AG04450 (cell line): ENCODE measurements around the gene PHRF1. TPM values are rescaled to one million over a fixed set of nuclear protein-coding genes. Genes with fewer than 3 reads are reported as not detected.

Experiments
- CTCF ChIA-PET: fragments of 300-600, 350-600 bp; formaldehyde crosslinking; extraction: SDS; loops from one replicate; lab custom pipeline; 2022; ENCODE audit warnings: antibody characterized with exemption, inconsistent platforms; lab: Charles Lee
- POLR2A ChIA-PET: fragments of 350-600 bp; formaldehyde crosslinking; extraction: SDS; loops from one replicate; lab custom pipeline; 2021; ENCODE audit warnings: antibody characterized with exemption, inconsistent platforms; lab: Yijun Ruan, JAX
- DNase-seq: peaks from one replicate; pipeline ENCODE4 v3.0.0-alpha.2; 2011; ENCODE audit warnings: low read depth, low spot score
- H3K27ac ChIP-seq: one replicate; pipeline ENCODE4 v1.5.1; 2012; ENCODE audit warnings: low read depth, low read length, control low read depth
- H3K27me3 ChIP-seq: one replicate; pipeline ENCODE4 v1.6.0; 2012; ENCODE audit warnings: low read length; ENCODE audit not compliant: control insufficient read depth, insufficient read depth
- H3K4me3 ChIP-seq: 2 replicates; pipeline ENCODE4 v1.5.1; 2011; ENCODE audit warnings: mild to moderate bottlenecking, low read depth, low read length, control low read depth
- H3K9me3 ChIP-seq: 2 replicates; pipeline ENCODE4 v1.5.1; 2012; ENCODE audit warnings: low read length; ENCODE audit not compliant: control insufficient read depth, insufficient read depth
- polyA plus RNA-seq: library from polyadenylated mRNA; depleted of rRNA; stranded (reverse); fragments of >200 nt; gene quantifications from 2 replicates; pipeline ENCODE4 v1.2.3, GENCODE V29; 2011
- TF ChIP-seq, protein P1 (sequence below): IDR thresholded peaks from 2 replicates; pipeline ENCODE4 v1.5.1; 2011; ENCODE audit warnings: low read depth, low read length, control low read depth, inconsistent platforms

The PHRF1 gene
- polyA plus RNA-seq, 1 experiment = 7.3 TPM

DNA sequence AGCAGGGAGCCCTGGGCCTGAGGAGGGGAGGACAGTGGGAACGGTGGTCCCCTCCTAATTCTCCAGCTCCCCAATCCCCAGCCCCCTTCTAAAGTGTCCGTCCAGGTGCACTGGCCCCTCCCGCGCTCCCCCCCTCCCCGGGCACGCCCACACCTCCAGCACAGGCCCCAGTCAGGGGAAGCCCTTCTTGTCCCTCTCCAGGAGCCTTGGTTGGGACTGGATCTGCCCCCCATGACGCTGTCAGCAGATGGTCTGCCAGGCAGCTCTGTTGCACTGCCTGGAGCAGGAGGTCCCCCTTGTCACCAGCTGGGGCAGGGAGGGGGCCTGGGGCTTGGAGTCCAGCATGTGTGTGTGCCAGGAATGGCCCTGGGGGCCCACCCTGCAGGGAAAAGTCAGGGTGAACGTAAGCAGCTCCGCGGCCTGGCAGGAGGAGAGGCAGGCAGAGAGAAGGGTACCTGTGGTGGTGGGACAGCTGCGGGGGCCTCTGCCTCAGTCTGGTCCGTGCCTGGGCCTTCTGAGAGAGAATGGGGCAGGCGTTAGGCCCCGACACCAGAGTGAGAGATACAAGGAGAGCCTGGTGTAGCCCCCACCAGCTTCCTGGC is 37.9 kb downstream of the PHRF1 start:
- POLR2A ChIA-PET = interaction anchor here (0.7 kb wide), 1 partner anchor 26 kb away, joined by 4 read pairs; no protein-coding TSS in a partner anchor
- DNase-seq = no peak
- H3K27ac ChIP-seq = no peak overlapping the region
- no peaks in the 10 kb centered on the region for H3K27me3 ChIP-seq
- no peak overlapping the region for H3K4me3 ChIP-seq
- TF ChIP-seq, protein P1, sequence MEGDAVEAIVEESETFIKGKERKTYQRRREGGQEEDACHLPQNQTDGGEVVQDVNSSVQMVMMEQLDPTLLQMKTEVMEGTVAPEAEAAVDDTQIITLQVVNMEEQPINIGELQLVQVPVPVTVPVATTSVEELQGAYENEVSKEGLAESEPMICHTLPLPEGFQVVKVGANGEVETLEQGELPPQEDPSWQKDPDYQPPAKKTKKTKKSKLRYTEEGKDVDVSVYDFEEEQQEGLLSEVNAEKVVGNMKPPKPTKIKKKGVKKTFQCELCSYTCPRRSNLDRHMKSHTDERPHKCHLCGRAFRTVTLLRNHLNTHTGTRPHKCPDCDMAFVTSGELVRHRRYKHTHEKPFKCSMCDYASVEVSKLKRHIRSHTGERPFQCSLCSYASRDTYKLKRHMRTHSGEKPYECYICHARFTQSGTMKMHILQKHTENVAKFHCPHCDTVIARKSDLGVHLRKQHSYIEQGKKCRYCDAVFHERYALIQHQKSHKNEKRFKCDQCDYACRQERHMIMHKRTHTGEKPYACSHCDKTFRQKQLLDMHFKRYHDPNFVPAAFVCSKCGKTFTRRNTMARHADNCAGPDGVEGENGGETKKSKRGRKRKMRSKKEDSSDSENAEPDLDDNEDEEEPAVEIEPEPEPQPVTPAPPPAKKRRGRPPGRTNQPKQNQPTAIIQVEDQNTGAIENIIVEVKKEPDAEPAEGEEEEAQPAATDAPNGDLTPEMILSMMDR = no peak
- CTCF ChIA-PET = no interaction called here
- no peaks in the 10 kb centered on the region; the same call in 1 of the 2 replicates for H3K9me3 ChIP-seq

DNA sequence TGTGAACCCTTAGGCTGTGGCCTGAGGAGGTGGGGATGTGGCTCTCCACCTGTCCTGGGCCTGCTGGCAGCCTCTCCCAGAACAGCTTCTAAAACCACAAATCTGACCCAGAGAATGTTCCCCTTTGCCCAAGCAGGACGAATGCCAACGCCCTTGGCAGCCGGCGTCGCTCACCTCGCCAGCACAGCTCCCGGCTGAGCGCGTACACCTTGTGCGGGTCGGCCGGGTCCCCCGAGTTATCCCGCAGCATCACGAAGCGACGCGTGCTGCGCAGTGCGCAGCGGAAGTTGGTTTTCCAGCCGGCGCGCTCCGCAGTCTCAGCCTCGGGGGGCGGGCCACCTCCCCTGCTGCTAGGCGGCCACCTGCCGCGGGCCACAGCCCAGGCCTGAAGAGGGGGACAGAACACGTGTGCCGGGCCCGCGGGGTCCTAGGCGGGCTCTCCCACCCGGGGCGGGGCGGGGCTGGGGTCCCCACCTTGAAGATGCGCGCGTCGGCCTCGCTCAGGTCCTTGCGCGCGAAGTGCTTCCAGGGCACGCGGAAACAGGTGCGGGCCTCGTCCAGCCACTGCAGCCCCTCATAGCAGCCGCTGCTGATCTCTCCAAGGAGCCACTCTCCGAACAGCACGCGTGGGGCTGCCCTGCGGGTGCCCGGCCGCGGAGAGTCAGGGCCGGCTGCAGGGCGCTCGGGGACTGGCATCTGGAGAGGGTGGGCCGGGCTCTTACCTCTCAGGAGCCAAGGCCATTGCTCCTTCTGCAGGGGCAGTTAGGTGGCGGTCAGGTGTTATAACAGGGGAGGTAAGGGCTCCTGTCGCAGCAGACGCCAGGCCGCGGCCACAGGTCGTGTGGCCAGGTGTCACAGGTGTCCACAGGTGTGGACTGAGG is 38.6 kb downstream of the PHRF1 start:
- Histone ChIP-seq H3K27me3 (no peaks in the 10 kb centered on the region), H3K9me3 (no peaks in the 10 kb centered on the region; the same call in 1 of the 2 replicates), H3K27ac (peak overlapping the region; percentile 83), H3K4me3 (peak overlapping the region; percentile 75)
- ChIA-PET CTCF (no interaction called here), POLR2A (interaction anchor here (0.7 to 1.1 kb wide), 3 partner anchors 9 to 79 kb away, joined by 3 to 4 read pairs (median 3); no protein-coding TSS in a partner anchor)
- no peak for DNase-seq
- TF ChIP-seq, protein P1 = no peak

DNA sequence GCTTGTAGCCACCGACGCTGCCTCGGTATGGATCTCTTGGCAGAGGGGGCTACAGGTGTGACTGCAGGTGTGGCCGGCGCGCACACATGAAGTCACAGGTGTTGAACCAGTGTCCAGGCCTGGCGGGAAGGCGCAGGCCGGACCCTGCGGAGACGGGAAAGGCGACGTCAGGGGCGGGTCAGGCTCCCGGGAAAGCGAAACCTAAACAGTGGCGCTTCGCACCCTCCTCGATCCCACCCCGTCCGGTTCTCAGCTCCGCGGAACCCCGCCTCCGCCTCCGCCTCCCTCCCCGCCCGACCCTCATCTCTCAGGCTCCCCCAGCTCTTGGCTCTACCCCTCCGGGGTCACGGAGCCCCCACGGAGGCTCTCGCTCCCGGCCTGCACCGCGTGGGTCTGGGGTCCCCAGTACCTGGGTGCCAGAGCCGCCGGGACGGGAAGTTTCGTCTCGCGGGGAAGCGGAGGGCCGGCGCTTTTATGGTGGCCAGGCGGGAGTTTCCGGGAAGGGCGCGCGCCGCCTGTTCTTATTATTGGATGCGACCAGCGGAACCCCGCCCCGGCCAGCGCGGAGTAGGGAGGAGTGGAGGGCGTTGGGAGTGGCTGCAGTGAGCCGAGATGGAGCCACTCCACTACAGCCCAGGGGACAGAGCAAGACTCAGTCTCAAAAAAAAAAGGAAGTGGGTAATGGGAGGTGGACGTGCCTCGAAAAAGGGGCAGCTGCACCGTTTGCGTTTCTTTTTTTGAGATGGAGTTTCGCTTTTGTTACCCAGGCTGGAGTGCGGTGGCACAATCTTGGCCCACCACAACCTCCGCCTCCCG is 39.4 kb downstream of the PHRF1 start, which contains the start of gene IRF7:
TSS of gene IRF7 (minus strand) at position 447 of the 816 bp plus-strand sequence. CDS start 586 bp downstream, outside the sequence.
- no peaks in the 10 kb centered on the region; the same call in 1 of the 2 replicates for H3K9me3 ChIP-seq
- CTCF ChIA-PET = no interaction called here
- H3K27ac ChIP-seq = peak within 1 kb of the TSS; percentile 83
- POLR2A ChIA-PET = interaction anchor here (1.0 to 1.1 kb wide), 2 partner anchors 8 to 78 kb away, joined by 3 read pairs; no protein-coding TSS in a partner anchor
- TF ChIP-seq, protein P1 = no peak
- peak; percentile 59 for DNase-seq
- peak within 1 kb of the TSS; percentile 75 for H3K4me3 ChIP-seq
- no peaks in the 10 kb centered on the region for H3K27me3 ChIP-seq

DNA sequence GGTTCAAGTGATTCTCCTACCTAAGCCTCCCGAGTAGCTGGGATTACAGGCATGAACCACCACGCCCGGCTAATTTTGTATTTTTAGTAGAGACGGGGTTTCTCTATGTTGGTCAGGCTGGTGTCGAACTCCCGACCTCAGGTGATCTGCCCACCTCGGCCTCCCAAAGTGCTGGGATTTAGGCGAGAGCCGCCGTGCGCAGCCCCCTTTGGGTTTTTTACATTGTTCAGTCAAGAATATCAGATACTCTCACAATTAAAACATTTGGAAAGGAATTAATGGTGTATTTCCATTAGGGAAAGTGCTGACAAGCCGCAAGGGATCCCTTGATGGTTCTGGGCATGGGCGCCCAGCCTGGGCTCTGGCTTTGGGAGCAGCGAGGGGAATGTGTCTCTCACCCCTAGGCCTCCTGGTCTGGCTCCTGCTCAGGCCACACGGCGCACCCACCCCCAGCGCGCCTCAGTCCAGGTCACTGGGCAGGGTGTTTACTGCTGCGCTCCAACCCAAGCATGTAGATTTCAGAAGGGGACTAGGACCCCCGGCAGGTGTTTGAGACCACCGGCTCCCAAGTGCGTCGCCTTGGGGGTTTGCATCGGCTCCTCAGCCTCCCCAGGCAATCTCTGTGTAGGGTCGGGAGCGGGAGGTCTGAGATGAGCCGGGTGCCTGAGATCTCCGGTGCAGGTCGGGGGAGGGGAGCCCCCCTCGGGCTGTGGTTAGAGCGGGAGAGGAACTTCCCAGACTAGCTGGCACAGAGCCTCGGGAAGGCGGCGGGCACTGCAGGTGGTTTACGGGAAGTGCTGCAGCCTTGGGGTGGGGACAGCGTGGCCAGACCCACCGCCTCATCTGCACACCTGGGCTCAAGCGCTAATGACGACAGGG is 40.3 kb downstream of the PHRF1 start:
- H3K27me3 ChIP-seq = no peaks in the 10 kb centered on the region
- no peak overlapping the region for H3K27ac ChIP-seq
- H3K4me3 ChIP-seq = no peak overlapping the region
- TF ChIP-seq, protein P1 = no peak
- ChIA-PET CTCF (no interaction called here), POLR2A (interaction anchor here (1.1 kb wide), 1 partner anchor 77 kb away, joined by 3 read pairs; no protein-coding TSS in a partner anchor)
- H3K9me3 ChIP-seq = no peaks in the 10 kb centered on the region; the same call in 1 of the 2 replicates
- DNase-seq = no peak
